Thyroid gland (tissue), 4 donors: ENCODE results near the gene SLC6A19.

Experiments used
- POLR2A ChIP-seq, 2 donors: fragments of 450-650 bp; IDR thresholded peaks; one replicate each; pipeline ENCODE4 v1.6.1; 2017; ENCODE audit warnings: antibody characterized with exemption in 2 of 2, mild to moderate bottlenecking in 2 of 2, moderate library complexity in 1 of 2
- TF ChIP-seq, protein P1 (sequence below), 6 experiments: fragments of 200-600 bp in 3 of 6; fragments of 450-650 bp in 3 of 6; sonication (generic) in 3 of 6; IDR thresholded peaks; one replicate each; pipeline ENCODE4 v1.5.1; 2016 to 2019; ENCODE audit warnings: antibody characterized with exemption in 6 of 6, mild to moderate bottlenecking in 2 of 6, inconsistent platforms in 1 of 6, moderate library complexity in 1 of 6

DNA sequence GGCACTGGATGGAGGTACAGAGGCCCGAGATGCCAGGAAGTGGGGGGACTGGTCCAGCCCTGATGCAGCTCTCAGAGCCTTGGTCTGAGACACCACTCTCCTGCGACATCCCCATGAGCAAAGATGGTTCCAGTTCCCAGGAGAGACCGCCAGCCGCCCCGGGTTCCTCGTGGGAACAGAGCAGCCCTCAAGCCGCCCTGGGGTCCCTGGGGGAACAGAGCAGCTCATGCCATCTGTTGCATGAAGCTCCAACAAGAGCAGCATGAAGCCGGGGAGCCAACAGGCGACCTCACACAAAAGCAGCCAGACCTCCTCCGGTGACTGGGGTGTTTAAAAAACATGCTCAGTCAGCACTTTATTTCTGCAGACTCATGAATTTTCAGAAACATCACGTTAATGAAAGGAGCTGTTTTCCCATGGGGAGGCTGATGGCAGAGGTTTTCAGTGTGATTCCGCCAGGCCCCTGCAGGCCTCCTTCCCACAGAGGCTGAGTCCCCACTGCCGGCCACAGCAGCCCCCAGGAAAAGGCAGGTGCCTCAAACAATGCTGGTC lies 30.0 kb downstream of the SLC6A19 start:
- TF ChIP-seq, protein P1, sequence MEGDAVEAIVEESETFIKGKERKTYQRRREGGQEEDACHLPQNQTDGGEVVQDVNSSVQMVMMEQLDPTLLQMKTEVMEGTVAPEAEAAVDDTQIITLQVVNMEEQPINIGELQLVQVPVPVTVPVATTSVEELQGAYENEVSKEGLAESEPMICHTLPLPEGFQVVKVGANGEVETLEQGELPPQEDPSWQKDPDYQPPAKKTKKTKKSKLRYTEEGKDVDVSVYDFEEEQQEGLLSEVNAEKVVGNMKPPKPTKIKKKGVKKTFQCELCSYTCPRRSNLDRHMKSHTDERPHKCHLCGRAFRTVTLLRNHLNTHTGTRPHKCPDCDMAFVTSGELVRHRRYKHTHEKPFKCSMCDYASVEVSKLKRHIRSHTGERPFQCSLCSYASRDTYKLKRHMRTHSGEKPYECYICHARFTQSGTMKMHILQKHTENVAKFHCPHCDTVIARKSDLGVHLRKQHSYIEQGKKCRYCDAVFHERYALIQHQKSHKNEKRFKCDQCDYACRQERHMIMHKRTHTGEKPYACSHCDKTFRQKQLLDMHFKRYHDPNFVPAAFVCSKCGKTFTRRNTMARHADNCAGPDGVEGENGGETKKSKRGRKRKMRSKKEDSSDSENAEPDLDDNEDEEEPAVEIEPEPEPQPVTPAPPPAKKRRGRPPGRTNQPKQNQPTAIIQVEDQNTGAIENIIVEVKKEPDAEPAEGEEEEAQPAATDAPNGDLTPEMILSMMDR (IDR thresholded peaks at IDR 0.05) = no peak
- TF ChIP-seq POLR2A (IDR thresholded peaks at IDR 0.05) = no peak
